HCT116 (cell line): ENCODE data around the gene ZFP36. TPM values are rescaled to one million over a fixed set of nuclear protein-coding genes. Genes with fewer than 3 reads are reported as not detected.
A peak's percentile ranks its signal among the peaks of the same experiment; 100 is the strongest.

Experiments used
- ATAC-seq: fragments of 200-7000 bp; cut with Tn5 transposase; 2 replicates; pipeline ENCODE4 v1.9.1; 2020; ENCODE audit warnings: mild to moderate bottlenecking, moderate library complexity
- BruUV-seq: library from RNA; stranded (reverse); fragments of 400-500 nt; replicated peaks from 2 replicates; lab custom pipeline; 2021; lab: Mats Ljungman, UMichigan
- CTCF ChIA-PET: fragments of 300-600 bp; sonication (Branson Sonifier 250); formaldehyde crosslinking; loops from one replicate; lab custom pipeline; 2021; ENCODE audit warnings: antibody characterized with exemption; lab: Charles Lee
- POLR2A ChIA-PET: fragments of 300-600, 350-600 bp; sonication (Branson Sonifier 250); formaldehyde crosslinking; loops from one replicate; lab custom pipeline; 2021; ENCODE audit warnings: antibody characterized with exemption; lab: Charles Lee
- RAD21 ChIA-PET, 2 experiments: fragments of 300-600 bp; sonication (Branson Sonifier 250); formaldehyde crosslinking; loops; one replicate each; lab custom pipeline; 2023; ENCODE audit warnings: low total read pairs in 2 of 2; ENCODE audit not compliant: uncharacterized antibody in 2 of 2, unreplicated experiment in 2 of 2, low non-redundant PET in 1 of 2; lab: Charles Lee
- DNase-seq: peaks from one replicate; pipeline ENCODE4 v3.0.0-alpha.2; 2010; ENCODE audit warnings: low read depth, low spot score
- H2AFZ ChIP-seq: fragments of 200-600 bp; shearing (Covaris generic), sonication (generic); 2 replicates; pipeline ENCODE4 v1.6.1; 2017; ENCODE audit warnings: low read depth, mixed run types, mixed read lengths, antibody characterized with exemption, low read length; ENCODE audit not compliant: poor library complexity, severe bottlenecking
- H3K27ac ChIP-seq: 2 replicates; pipeline ENCODE4 v1.5.1; 2012; ENCODE audit warnings: low read depth, low read length
- H3K27me3 ChIP-seq: fragments of 200-600 bp; sonication (generic); 2 replicates; pipeline ENCODE4 v1.6.1; 2016; ENCODE audit warnings: mixed run types, low read length, mixed read lengths; ENCODE audit not compliant: insufficient read depth
- H3K36me3 ChIP-seq, 2 experiments: fragments of 200-500 bp in 1 of 2; fragments of 200-600 bp in 1 of 2; sonication (Bioruptor generic) in 1 of 2; sonication (generic) in 1 of 2; 2 replicates each; pipeline versions ENCODE4 v1.5.1 to v1.6.1; 2014 to 2016; ENCODE audit warnings: low read length in 2 of 2, inconsistent platforms in 1 of 2, mixed read lengths in 1 of 2, mixed run types in 1 of 2; ENCODE audit not compliant: insufficient read depth in 2 of 2, control insufficient read depth in 1 of 2
- H3K4me1 ChIP-seq, 2 experiments: fragments of 200-600 bp in 1 of 2; sonication (generic) in 1 of 2; 2 replicates each; pipeline versions ENCODE4 v1.5.1 to v1.6.1; 2012 to 2017; ENCODE audit warnings: low read length in 2 of 2, inconsistent platforms in 1 of 2, mild to moderate bottlenecking in 1 of 2, mixed read lengths in 1 of 2, mixed run types in 1 of 2, moderate library complexity in 1 of 2; ENCODE audit not compliant: insufficient read depth in 2 of 2, control insufficient read depth in 1 of 2
- H3K4me2 ChIP-seq: fragments of 200-600 bp; sonication (generic); 2 replicates; pipeline ENCODE4 v1.6.1; 2017; ENCODE audit warnings: mixed run types, low read length, mixed read lengths
- H3K4me3 ChIP-seq, 2 experiments: fragments of 200-600 bp in 1 of 2; sonication (generic) in 1 of 2; replicated peaks in 1 of 2; 2 replicates each; pipeline ENCODE4 v1.5.1; 2011 to 2016; ENCODE audit warnings: low read length in 2 of 2, control low read depth in 1 of 2, low read depth in 1 of 2, mild to moderate bottlenecking in 1 of 2, mixed read lengths in 1 of 2, mixed run types in 1 of 2
- H3K79me2 ChIP-seq: fragments of 200-600 bp; sonication (generic); 2 replicates; pipeline ENCODE4 v1.6.1; 2017; ENCODE audit warnings: mild to moderate bottlenecking, mixed run types, low read length, moderate library complexity, mixed read lengths; ENCODE audit not compliant: insufficient read depth
- H3K9ac ChIP-seq: fragments of 200-600 bp; sonication (generic); 2 replicates; pipeline ENCODE4 v1.6.1; 2016; ENCODE audit warnings: low read length, mixed read lengths
- H3K9me2 ChIP-seq: fragments of 200-600 bp; sonication (generic), shearing (Covaris generic); 2 replicates; pipeline ENCODE4 v1.6.1; 2017; ENCODE audit warnings: mixed run types, mild to moderate bottlenecking, moderate library complexity; ENCODE audit not compliant: insufficient read depth
- H3K9me3 ChIP-seq, 2 experiments: fragments of 200-500 bp in 1 of 2; fragments of 200-600 bp in 1 of 2; sonication (Bioruptor generic) in 1 of 2; sonication (generic) in 1 of 2; 2 replicates each; pipeline ENCODE4 v1.6.1; 2014 to 2017; ENCODE audit warnings: low read length in 2 of 2, mixed read lengths in 2 of 2, inconsistent platforms in 1 of 2, low read depth in 1 of 2, mild to moderate bottlenecking in 1 of 2, mixed run types in 1 of 2, moderate library complexity in 1 of 2; ENCODE audit not compliant: control insufficient read depth in 1 of 2, insufficient read depth in 1 of 2
- H4K20me1 ChIP-seq: fragments of 200-600 bp; sonication (generic), shearing (Covaris generic); 2 replicates; pipeline ENCODE4 v1.6.1; 2017; ENCODE audit warnings: mixed run types, mild to moderate bottlenecking, moderate library complexity; ENCODE audit not compliant: insufficient read depth
- CTCF ChIP-seq, 3 experiments: fragments of 200-600 bp in 1 of 3; sonication (generic) in 1 of 3; IDR thresholded peaks in 2 of 3; conservative IDR thresholded peaks in 1 of 3; 2 replicates each; pipeline ENCODE4 v1.5.1; 2012 to 2017; ENCODE audit warnings: low read depth in 2 of 3, low read length in 2 of 3, antibody characterized with exemption in 1 of 3, borderline replicate concordance in 1 of 3, control low read depth in 1 of 3, mild to moderate bottlenecking in 1 of 3, mixed read lengths in 1 of 3, mixed run types in 1 of 3, moderate library complexity in 1 of 3; ENCODE audit not compliant: insufficient read depth in 1 of 3
- EZH2 ChIP-seq: fragments of 200-600 bp; sonication (generic); IDR thresholded peaks from 2 replicates; pipeline ENCODE4 v1.6.1; 2017; ENCODE audit warnings: antibody characterized with exemption, mixed run types
- POLR2AphosphoS5 ChIP-seq: IDR thresholded peaks from 2 replicates; pipeline ENCODE4 v1.6.1; 2011; ENCODE audit warnings: mild to moderate bottlenecking, low read depth, low read length, moderate library complexity
- RAD21 ChIP-seq: IDR thresholded peaks from 2 replicates; pipeline ENCODE4 v1.6.1; 2012; ENCODE audit warnings: low read depth, mild to moderate bottlenecking
- TCF7L2 ChIP-seq: IDR thresholded peaks from 2 replicates; pipeline ENCODE4 v1.7.0; 2011; ENCODE audit warnings: borderline replicate concordance, inconsistent platforms; ENCODE audit not compliant: insufficient read depth, insufficient read length; ENCODE audit errors: extremely low read depth
- ZFX ChIP-seq: fragments of 450-650 bp; IDR thresholded peaks from 2 replicates; pipeline ENCODE4 v1.6.1; 2017
- intact Hi-C: fragments of 100-400 bp; cut with micrococcal nuclease; formaldehyde crosslinking; loops from 2 replicates; pipeline ENCODE4 v1.10.0; 2022
- total RNA-seq: library from RNA; stranded (reverse); gene quantifications from one replicate; pipeline ENCODE4 v1.2.1, GENCODE V29; 2021; ENCODE audit not compliant: unreplicated experiment
- TF ChIP-seq, protein P1 (sequence below): IDR thresholded peaks from 2 replicates; pipeline ENCODE4 v1.6.1; 2011; ENCODE audit warnings: mild to moderate bottlenecking, low read length, moderate library complexity; ENCODE audit not compliant: insufficient replicate concordance; ENCODE audit errors: extremely low read depth

ZFP36 gene
- total RNA-seq, 1 experiment from 2014 or later = 131 TPM

DNA sequence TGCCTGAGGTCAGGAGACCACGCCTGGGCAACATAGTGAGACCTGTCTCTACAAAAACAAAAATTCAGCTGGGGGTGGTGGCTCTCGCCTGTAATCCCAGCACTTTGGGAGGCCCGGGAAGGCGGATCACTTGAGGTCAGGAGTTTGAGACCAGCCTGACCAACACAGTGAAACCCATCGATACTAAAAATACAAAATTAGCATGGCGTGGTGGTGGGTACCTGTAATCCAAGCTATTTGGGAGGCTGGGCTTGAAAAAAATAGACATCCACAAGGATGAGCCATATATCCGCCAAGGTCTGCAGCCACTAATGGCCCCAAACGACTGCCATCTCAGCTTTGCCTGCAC is 26.0 kb downstream of the ZFP36 start:
- peaks cover 64 to 85% of the 10 kb centered on the region in 2 experiments for H3K4me1 ChIP-seq
- ATAC-seq (no peak), DNase-seq (no peak)
- RAD21 ChIA-PET = no interaction called here
- H3K4me3 ChIP-seq = no peak overlapping the region
- CTCF ChIA-PET = no interaction called here
- no peaks in the 10 kb centered on the region for H3K27me3 ChIP-seq
- H3K79me2 ChIP-seq = peaks cover 36% of the 10 kb centered on the region
- H3K9me2 ChIP-seq = no peaks in the 10 kb centered on the region
- H3K9ac ChIP-seq = peak overlapping the region; percentile 100
- H3K4me2 ChIP-seq = peak overlapping the region; percentile 92
- BruUV-seq = no TSS peak
- intact Hi-C loops = no loop called here
- peak overlapping the region; percentile 84 for H3K27ac ChIP-seq
- no peak for TF ChIP-seq TCF7L2
- no peak for TF ChIP-seq RAD21
- TF ChIP-seq, protein P1, sequence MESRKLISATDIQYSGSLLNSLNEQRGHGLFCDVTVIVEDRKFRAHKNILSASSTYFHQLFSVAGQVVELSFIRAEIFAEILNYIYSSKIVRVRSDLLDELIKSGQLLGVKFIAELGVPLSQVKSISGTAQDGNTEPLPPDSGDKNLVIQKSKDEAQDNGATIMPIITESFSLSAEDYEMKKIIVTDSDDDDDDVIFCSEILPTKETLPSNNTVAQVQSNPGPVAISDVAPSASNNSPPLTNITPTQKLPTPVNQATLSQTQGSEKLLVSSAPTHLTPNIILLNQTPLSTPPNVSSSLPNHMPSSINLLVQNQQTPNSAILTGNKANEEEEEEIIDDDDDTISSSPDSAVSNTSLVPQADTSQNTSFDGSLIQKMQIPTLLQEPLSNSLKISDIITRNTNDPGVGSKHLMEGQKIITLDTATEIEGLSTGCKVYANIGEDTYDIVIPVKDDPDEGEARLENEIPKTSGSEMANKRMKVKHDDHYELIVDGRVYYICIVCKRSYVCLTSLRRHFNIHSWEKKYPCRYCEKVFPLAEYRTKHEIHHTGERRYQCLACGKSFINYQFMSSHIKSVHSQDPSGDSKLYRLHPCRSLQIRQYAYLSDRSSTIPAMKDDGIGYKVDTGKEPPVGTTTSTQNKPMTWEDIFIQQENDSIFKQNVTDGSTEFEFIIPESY = no peak
- TF ChIP-seq POLR2AphosphoS5 = no peak
- no peak for TF ChIP-seq CTCF (IDR thresholded peaks at IDR 0.05 in 2 of 3, conservative IDR thresholded peaks at IDR 0.05 in 1 of 3; ENCODE audit: borderline replicate concordance in 1 of 3, insufficient read depth in 1 of 3, low read depth in 2 of 3, low read length in 2 of 3)
- TF ChIP-seq ZFX = no peak
- no peak for TF ChIP-seq EZH2
- TF ChIP-seq, all 23 proteins: peak for 0
- peaks cover 26 to 34% of the 10 kb centered on the region in 2 experiments; a peak in 3 of 4 replicates for H3K36me3 ChIP-seq
- peaks cover 13% of the 10 kb centered on the region; the same call in 1 of the 2 replicates for H4K20me1 ChIP-seq
- POLR2A ChIA-PET = interaction anchor here (0.7 to 1.4 kb wide), 3 partner anchors 23 to 96 kb away, joined by 3 to 4 read pairs (median 3); no protein-coding TSS in a partner anchor
- no peaks in the 10 kb centered on the region for H3K9me3 ChIP-seq
- no peak overlapping the region for H2AFZ ChIP-seq
